ENCODE data around the gene CADPS2. TPM values are rescaled to one million over a fixed set of nuclear protein-coding genes. Genes with fewer than 3 reads are reported as not detected.

Gene CADPS2
- total and polyA plus RNA-seq, 4 donors, result 5.6 to 41.1 (median 11.0) TPM

DNA sequence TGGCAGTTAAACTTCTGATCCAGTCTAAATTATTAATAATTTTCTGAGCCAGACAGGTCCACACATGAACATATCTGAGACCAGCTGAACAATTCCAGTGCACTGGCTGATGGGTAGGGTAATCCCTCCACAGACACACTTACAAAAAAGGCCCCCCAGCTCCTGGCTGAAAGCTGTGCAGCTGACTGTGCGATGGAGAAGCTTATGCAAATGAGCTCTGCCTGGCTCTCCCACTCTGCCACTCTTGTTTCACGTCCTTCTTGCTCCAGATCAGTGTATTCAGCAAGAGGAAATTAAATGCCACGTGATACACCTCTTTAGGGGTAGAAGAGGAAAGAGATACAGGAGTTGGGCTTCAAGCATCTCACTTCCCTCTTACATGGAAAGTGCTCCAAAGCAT lies 505.3 kb downstream of the CADPS2 start:
- TF ChIP-seq, protein P1, sequence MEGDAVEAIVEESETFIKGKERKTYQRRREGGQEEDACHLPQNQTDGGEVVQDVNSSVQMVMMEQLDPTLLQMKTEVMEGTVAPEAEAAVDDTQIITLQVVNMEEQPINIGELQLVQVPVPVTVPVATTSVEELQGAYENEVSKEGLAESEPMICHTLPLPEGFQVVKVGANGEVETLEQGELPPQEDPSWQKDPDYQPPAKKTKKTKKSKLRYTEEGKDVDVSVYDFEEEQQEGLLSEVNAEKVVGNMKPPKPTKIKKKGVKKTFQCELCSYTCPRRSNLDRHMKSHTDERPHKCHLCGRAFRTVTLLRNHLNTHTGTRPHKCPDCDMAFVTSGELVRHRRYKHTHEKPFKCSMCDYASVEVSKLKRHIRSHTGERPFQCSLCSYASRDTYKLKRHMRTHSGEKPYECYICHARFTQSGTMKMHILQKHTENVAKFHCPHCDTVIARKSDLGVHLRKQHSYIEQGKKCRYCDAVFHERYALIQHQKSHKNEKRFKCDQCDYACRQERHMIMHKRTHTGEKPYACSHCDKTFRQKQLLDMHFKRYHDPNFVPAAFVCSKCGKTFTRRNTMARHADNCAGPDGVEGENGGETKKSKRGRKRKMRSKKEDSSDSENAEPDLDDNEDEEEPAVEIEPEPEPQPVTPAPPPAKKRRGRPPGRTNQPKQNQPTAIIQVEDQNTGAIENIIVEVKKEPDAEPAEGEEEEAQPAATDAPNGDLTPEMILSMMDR (IDR thresholded peaks at IDR 0.05; ENCODE audit: low read depth, low read length, missing input control), result no peak
- no peak for TF ChIP-seq TAF1 (conservative IDR thresholded peaks at IDR 0.05)
- no peak for TF ChIP-seq GABPA (IDR thresholded peaks at IDR 0.05 in 1 of 2, conservative IDR thresholded peaks at IDR 0.05 in 1 of 2)
- TF ChIP-seq FOXA2 (IDR thresholded peaks at IDR 0.05), result no peak
- TF ChIP-seq RAD21 (IDR thresholded peaks at IDR 0.05), result no peak
- TF ChIP-seq, protein P2, sequence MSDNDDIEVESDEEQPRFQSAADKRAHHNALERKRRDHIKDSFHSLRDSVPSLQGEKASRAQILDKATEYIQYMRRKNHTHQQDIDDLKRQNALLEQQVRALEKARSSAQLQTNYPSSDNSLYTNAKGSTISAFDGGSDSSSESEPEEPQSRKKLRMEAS (IDR thresholded peaks at IDR 0.05), result no peak
- TF ChIP-seq HNF4G (IDR thresholded peaks at IDR 0.05), result no peak
- no peak for TF ChIP-seq YY1 (IDR thresholded peaks at IDR 0.05)
- no peak for TF ChIP-seq SP1 (IDR thresholded peaks at IDR 0.05)
- TF ChIP-seq EGR1 (IDR thresholded peaks at IDR 0.05; ENCODE audit: low read depth in 2 of 2), result no peak
- TF ChIP-seq RXRA (IDR thresholded peaks at IDR 0.05), result no peak
- TF ChIP-seq, protein P3, sequence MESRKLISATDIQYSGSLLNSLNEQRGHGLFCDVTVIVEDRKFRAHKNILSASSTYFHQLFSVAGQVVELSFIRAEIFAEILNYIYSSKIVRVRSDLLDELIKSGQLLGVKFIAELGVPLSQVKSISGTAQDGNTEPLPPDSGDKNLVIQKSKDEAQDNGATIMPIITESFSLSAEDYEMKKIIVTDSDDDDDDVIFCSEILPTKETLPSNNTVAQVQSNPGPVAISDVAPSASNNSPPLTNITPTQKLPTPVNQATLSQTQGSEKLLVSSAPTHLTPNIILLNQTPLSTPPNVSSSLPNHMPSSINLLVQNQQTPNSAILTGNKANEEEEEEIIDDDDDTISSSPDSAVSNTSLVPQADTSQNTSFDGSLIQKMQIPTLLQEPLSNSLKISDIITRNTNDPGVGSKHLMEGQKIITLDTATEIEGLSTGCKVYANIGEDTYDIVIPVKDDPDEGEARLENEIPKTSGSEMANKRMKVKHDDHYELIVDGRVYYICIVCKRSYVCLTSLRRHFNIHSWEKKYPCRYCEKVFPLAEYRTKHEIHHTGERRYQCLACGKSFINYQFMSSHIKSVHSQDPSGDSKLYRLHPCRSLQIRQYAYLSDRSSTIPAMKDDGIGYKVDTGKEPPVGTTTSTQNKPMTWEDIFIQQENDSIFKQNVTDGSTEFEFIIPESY (IDR thresholded peaks at IDR 0.05), result no peak
- TF ChIP-seq, protein P4, sequence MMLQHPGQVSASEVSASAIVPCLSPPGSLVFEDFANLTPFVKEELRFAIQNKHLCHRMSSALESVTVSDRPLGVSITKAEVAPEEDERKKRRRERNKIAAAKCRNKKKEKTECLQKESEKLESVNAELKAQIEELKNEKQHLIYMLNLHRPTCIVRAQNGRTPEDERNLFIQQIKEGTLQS (IDR thresholded peaks at IDR 0.05), result no peak
- no peak for TF ChIP-seq JUND (IDR thresholded peaks at IDR 0.05)
- Histone ChIP-seq H3K27me3 (ENCODE audit: control insufficient read depth in 4 of 4, insufficient read depth in 4 of 4, low read length in 3 of 4) (no peaks in the 10 kb centered on the region), H3K9me3 (ENCODE audit: control insufficient read depth in 4 of 4, low read length in 3 of 4) (no peaks in the 10 kb centered on the region), H3K4me1 (ENCODE audit: control insufficient read depth in 4 of 4, insufficient read depth in 4 of 4, low read length in 3 of 4) (no peaks in the 10 kb centered on the region), H3K36me3 (ENCODE audit: control insufficient read depth in 4 of 4, insufficient read depth in 3 of 4, low read depth in 1 of 4, low read length in 3 of 4) (no peaks in the 10 kb centered on the region), H3K4me3 (ENCODE audit: low read depth in 1 of 3, low read length in 3 of 3) (no peak overlapping the region), H3K9ac (ENCODE audit: low read depth in 1 of 2, low read length in 2 of 2) (no peak overlapping the region), H3K27ac (ENCODE audit: low read depth in 1 of 2, low read length in 2 of 2) (no peak overlapping the region)
- 84% methylated on average over 3 of the region's 3 CpGs for WGBS
- no peak for DNase-seq (ENCODE audit: low spot score)

DNA sequence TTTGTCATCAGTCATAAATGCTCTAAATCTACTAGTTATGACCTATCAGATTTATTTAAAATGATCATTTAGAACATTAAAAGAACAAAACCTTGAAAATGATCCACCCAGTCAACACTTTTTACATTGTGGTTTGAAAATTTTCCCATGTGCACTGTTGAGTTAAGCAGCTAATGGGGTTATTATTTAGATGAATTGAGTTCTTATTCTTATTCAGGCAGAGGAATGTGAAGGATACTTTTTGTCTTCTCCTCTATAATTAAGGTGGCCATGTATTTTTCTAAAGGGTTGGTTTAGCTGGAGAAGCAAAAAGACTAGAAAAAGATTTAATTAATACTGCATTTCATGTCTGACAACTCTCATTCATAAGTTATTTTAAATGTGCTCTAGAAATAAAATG lies 506.8 kb downstream of the CADPS2 start:
- DNase-seq (ENCODE audit: low spot score), result no peak
- TF ChIP-seq RAD21 (IDR thresholded peaks at IDR 0.05) (no peak), EGR1 (IDR thresholded peaks at IDR 0.05; ENCODE audit: low read depth in 2 of 2) (no peak), HNF4A (conservative IDR thresholded peaks at IDR 0.05) (no peak), GABPA (IDR thresholded peaks at IDR 0.05 in 1 of 2, conservative IDR thresholded peaks at IDR 0.05 in 1 of 2) (no peak), FOXA2 (IDR thresholded peaks at IDR 0.05) (no peak), FOXA1 (IDR thresholded peaks at IDR 0.05) (no peak), YY1 (IDR thresholded peaks at IDR 0.05) (no peak), SP1 (IDR thresholded peaks at IDR 0.05) (no peak), JUND (IDR thresholded peaks at IDR 0.05) (no peak), RXRA (IDR thresholded peaks at IDR 0.05) (no peak), NR2F2 (IDR thresholded peaks at IDR 0.05) (no peak)
- TF ChIP-seq, protein P4 (IDR thresholded peaks at IDR 0.05), result no peak
- TF ChIP-seq, protein P5, sequence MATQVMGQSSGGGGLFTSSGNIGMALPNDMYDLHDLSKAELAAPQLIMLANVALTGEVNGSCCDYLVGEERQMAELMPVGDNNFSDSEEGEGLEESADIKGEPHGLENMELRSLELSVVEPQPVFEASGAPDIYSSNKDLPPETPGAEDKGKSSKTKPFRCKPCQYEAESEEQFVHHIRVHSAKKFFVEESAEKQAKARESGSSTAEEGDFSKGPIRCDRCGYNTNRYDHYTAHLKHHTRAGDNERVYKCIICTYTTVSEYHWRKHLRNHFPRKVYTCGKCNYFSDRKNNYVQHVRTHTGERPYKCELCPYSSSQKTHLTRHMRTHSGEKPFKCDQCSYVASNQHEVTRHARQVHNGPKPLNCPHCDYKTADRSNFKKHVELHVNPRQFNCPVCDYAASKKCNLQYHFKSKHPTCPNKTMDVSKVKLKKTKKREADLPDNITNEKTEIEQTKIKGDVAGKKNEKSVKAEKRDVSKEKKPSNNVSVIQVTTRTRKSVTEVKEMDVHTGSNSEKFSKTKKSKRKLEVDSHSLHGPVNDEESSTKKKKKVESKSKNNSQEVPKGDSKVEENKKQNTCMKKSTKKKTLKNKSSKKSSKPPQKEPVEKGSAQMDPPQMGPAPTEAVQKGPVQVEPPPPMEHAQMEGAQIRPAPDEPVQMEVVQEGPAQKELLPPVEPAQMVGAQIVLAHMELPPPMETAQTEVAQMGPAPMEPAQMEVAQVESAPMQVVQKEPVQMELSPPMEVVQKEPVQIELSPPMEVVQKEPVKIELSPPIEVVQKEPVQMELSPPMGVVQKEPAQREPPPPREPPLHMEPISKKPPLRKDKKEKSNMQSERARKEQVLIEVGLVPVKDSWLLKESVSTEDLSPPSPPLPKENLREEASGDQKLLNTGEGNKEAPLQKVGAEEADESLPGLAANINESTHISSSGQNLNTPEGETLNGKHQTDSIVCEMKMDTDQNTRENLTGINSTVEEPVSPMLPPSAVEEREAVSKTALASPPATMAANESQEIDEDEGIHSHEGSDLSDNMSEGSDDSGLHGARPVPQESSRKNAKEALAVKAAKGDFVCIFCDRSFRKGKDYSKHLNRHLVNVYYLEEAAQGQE (IDR thresholded peaks at IDR 0.05), result no peak
- TF ChIP-seq, protein P1 (IDR thresholded peaks at IDR 0.05; ENCODE audit: low read depth, low read length, missing input control), result no peak
- TF ChIP-seq, protein P3 (IDR thresholded peaks at IDR 0.05), result no peak
- TF ChIP-seq, protein P2 (IDR thresholded peaks at IDR 0.05), result no peak

More for the DNA sequence above, 506.8 kb downstream of the CADPS2 start:
- no peaks in the 10 kb centered on the region for H3K4me1 ChIP-seq (ENCODE audit: control insufficient read depth in 4 of 4, insufficient read depth in 4 of 4, low read length in 3 of 4)
- no peak overlapping the region for H3K4me3 ChIP-seq (ENCODE audit: low read depth in 1 of 3, low read length in 3 of 3)
- no peak overlapping the region for H3K27ac ChIP-seq (ENCODE audit: low read depth in 1 of 2, low read length in 2 of 2)
- H3K9ac ChIP-seq (ENCODE audit: low read depth in 1 of 2, low read length in 2 of 2), result no peak overlapping the region
- H3K9me3 ChIP-seq (ENCODE audit: control insufficient read depth in 4 of 4, low read length in 3 of 4), result no peaks in the 10 kb centered on the region
- H3K36me3 ChIP-seq (ENCODE audit: control insufficient read depth in 4 of 4, insufficient read depth in 3 of 4, low read depth in 1 of 4, low read length in 3 of 4), result no peaks in the 10 kb centered on the region
- H3K27me3 ChIP-seq (ENCODE audit: control insufficient read depth in 4 of 4, insufficient read depth in 4 of 4, low read length in 3 of 4), result no peaks in the 10 kb centered on the region

Measured in liver (tissue), 9 donors.